Upper lobe of right lung (tissue), 1 donor: Measurements from ENCODE around the gene LENG1. TPM values are rescaled to one million over a fixed set of nuclear protein-coding genes. Genes with fewer than 3 reads are reported as not detected.

Experiments
- ATAC-seq: fragments of 200-7000 bp; cut with Tn5 transposase; one replicate; pipeline ENCODE4 v1.9.1; 2020; ENCODE audit warnings: mild to moderate bottlenecking, moderate library complexity
- DNase-seq: peaks from one replicate; pipeline ENCODE4 v3.0.0-alpha.2; 2020
- H3K27ac ChIP-seq: fragments of 200-600 bp; one replicate; pipeline ENCODE4 v1.8.0; 2022
- H3K27me3 ChIP-seq: fragments of 200-600 bp; one replicate; pipeline ENCODE4 v1.8.0; 2022; ENCODE audit warnings: mild to moderate bottlenecking
- H3K36me3 ChIP-seq: fragments of 200-600 bp; one replicate; pipeline ENCODE4 v1.8.0; 2022
- H3K4me1 ChIP-seq: fragments of 200-600 bp; one replicate; pipeline ENCODE4 v1.8.0; 2022
- H3K4me3 ChIP-seq: fragments of 200-600 bp; one replicate; pipeline ENCODE4 v1.8.0; 2022; ENCODE audit warnings: mild to moderate bottlenecking
- H3K9me3 ChIP-seq: fragments of 200-600 bp; one replicate; pipeline ENCODE4 v1.8.0; 2022
- intact Hi-C: fragments of 100-400 bp; cut with DNase I; formaldehyde crosslinking; loops from one replicate; pipeline ENCODE4 v1.11.0; 2022
- total RNA-seq: library from RNA; stranded (reverse); fragmentation: NEBNext Ultra II Directional; extraction: Animal tissue kit (Norgen Biotek cat#: 25700); gene quantifications from one replicate; pipeline ENCODE4 v1.2.1, GENCODE V29; 2021
- TF ChIP-seq, protein P1 (sequence below): fragments of 200-600 bp; IDR thresholded peaks from one replicate; pipeline ENCODE4 v1.8.0; 2022; ENCODE audit warnings: antibody characterized with exemption
- donor health status: DM: no; HTN: yes; CAD: no; lungs with severe emphysema.

LENG1 gene
- total RNA-seq, 1 donor from 2014 or later: 9.2 TPM

DNA sequence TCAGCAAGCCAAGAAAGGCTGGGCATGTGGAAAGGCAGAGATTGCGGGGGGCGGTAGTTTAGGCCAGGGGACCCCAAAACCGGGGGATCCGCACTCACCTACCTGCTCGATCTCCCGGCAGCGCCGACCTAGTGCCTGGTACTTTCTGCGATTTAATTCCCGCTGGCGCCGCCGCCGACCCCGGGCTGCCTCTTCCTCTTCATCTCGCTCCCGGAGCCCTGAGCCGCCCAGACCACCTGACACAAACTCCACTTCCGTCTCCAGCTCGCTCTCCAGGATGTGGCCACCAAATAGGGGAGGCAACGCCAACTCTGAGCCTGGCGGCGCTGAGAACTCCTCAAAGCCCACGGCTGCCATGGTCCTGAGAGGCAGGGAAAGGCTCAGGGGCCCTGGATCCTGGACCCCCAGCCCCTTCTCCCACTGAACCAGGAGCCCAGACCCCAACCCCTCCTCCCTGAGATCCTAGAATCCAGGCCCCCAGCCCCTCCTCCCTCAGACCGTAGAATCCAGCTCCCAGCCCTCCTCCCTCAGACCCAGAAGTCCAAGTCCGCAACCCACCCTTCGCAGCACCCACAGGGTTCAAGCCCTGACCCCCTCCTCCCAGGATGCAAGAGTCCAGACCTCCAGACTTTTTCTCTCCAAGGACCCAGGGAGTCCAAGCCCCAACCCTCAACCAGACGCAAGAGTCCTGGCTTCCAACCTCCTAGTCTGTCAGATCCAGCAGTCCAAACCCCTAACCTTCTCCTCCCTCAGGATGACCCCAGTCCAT, 45.0 kb downstream of the LENG1 start:
- Histone ChIP-seq H3K9me3 (no peaks in the 10 kb centered on the region), H3K4me1 (peaks cover 22% of the 10 kb centered on the region), H3K27me3 (no peaks in the 10 kb centered on the region), H3K36me3 (peaks cover 37% of the 10 kb centered on the region), H3K27ac (peak overlapping the region; percentile 90), H3K4me3 (peak overlapping the region; percentile 97)
- intact Hi-C loops: no loop called here
- DNase-seq (peak; percentile 76), ATAC-seq (peak; percentile 62)
- TF ChIP-seq, protein P1, sequence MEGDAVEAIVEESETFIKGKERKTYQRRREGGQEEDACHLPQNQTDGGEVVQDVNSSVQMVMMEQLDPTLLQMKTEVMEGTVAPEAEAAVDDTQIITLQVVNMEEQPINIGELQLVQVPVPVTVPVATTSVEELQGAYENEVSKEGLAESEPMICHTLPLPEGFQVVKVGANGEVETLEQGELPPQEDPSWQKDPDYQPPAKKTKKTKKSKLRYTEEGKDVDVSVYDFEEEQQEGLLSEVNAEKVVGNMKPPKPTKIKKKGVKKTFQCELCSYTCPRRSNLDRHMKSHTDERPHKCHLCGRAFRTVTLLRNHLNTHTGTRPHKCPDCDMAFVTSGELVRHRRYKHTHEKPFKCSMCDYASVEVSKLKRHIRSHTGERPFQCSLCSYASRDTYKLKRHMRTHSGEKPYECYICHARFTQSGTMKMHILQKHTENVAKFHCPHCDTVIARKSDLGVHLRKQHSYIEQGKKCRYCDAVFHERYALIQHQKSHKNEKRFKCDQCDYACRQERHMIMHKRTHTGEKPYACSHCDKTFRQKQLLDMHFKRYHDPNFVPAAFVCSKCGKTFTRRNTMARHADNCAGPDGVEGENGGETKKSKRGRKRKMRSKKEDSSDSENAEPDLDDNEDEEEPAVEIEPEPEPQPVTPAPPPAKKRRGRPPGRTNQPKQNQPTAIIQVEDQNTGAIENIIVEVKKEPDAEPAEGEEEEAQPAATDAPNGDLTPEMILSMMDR: no peak

DNA sequence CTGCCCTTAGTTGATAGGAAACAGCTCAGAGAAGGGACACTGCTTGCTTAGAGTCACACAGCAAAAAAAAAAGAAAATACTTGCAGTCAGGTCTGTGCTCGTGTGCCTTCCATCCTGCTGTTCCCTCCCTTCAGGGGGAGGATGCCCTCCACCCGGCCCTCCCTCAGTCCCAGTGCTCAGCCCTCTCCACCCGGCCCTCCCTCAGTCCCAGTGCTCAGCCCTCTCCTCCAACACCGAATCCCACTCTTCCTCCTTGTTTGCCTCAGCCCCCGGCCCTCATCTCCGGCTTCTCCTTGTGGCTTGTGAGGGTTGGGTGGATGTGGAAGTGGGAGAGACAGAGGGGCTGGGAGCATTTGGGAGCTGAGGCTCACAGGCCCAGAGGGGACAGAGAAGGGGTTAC, 49.9 kb downstream of the LENG1 start:
- ATAC-seq (no peak), DNase-seq (no peak)
- TF ChIP-seq, protein P1: no peak
- H3K4me3 ChIP-seq: no peak overlapping the region
- intact Hi-C loops: no loop called here
- H3K9me3 ChIP-seq: no peaks in the 10 kb centered on the region
- peaks cover 11% of the 10 kb centered on the region for H3K4me1 ChIP-seq
- H3K36me3 ChIP-seq: peaks cover 64% of the 10 kb centered on the region
- no peak overlapping the region for H3K27ac ChIP-seq
- H3K27me3 ChIP-seq: no peaks in the 10 kb centered on the region

GRCh38 chr19:54108496-54108895, 51.0 kb downstream of the LENG1 start:
- H3K36me3 ChIP-seq: peaks cover 60% of the 10 kb centered on the region
- no peak overlapping the region for H3K4me3 ChIP-seq
- peaks cover 7% of the 10 kb centered on the region for H3K4me1 ChIP-seq
- H3K27ac ChIP-seq: no peak overlapping the region
- DNase-seq (no peak), ATAC-seq (no peak)
- intact Hi-C loops: no loop called here
- TF ChIP-seq, protein P1: no peak
- H3K27me3 ChIP-seq: no peaks in the 10 kb centered on the region
- H3K9me3 ChIP-seq: no peaks in the 10 kb centered on the region

- DNase-seq (no peak), ATAC-seq (no peak)
- Histone ChIP-seq H3K27me3 (no peaks in the 10 kb centered on the region), H3K4me1 (peaks cover 11% of the 10 kb centered on the region), H3K36me3 (peaks cover 60% of the 10 kb centered on the region), H3K27ac (no peak overlapping the region), H3K4me3 (no peak overlapping the region), H3K9me3 (no peaks in the 10 kb centered on the region)
- TF ChIP-seq, protein P1: no peak
- intact Hi-C loops: no loop called here
Measured at GRCh38 chr19:54107876-54108490, 51.5 kb downstream of the LENG1 start.

DNA sequence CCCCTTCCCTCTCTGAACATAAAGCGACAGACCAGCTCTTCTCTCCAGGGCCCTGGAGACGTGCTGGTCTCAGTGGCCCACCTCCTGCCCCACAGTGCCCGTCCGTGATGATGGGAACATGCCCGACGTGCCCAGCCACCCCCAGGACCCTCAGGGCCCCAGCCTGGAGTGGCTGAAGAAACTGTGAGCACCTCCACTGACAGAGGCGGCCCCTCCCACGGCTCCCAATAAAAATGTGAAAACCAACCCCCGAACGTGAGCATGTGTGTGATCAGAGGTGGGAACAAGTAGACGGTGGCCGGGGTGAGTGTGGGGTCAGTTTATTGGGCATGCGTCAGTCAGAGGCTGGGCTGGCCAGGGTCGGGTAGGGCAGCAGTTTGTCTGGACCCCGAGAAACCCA, 52.8 kb downstream of the LENG1 start:
- Histone ChIP-seq H3K27ac (no peak overlapping the region), H3K36me3 (peaks cover 60% of the 10 kb centered on the region), H3K9me3 (no peaks in the 10 kb centered on the region), H3K4me1 (peaks cover 16% of the 10 kb centered on the region), H3K4me3 (no peak overlapping the region), H3K27me3 (no peaks in the 10 kb centered on the region)
- no peak for DNase-seq
- TF ChIP-seq, protein P1: no peak
- no peak for ATAC-seq
- intact Hi-C loops: no loop called here
